Suprapubic skin (tissue), 4 donors: Measurements from ENCODE around the gene MCOLN3. TPM values are rescaled to one million over a fixed set of nuclear protein-coding genes. Genes with fewer than 3 reads are reported as not detected.

Experiments
- DNase-seq, 2 donors: peaks; one replicate each; pipeline ENCODE4 v3.0.0-alpha.2; 2019; ENCODE audit warnings: low spot score in 2 of 2
- H3K27ac ChIP-seq: fragments of 200-600 bp; sonication (generic); one replicate; pipeline ENCODE4 v1.5.1; 2019
- H3K27me3 ChIP-seq: fragments of 200-600 bp; sonication (generic); one replicate; pipeline ENCODE4 v1.5.1; 2019
- H3K36me3 ChIP-seq: fragments of 200-600 bp; sonication (generic); one replicate; pipeline ENCODE4 v1.5.1; 2019
- H3K4me1 ChIP-seq: fragments of 200-600 bp; sonication (generic); one replicate; pipeline ENCODE4 v1.5.1; 2019
- H3K4me3 ChIP-seq: fragments of 200-600 bp; sonication (generic); one replicate; pipeline ENCODE4 v1.5.1; 2019; ENCODE audit warnings: mild to moderate bottlenecking
- H3K9me3 ChIP-seq: fragments of 200-600 bp; sonication (generic); one replicate; pipeline ENCODE4 v1.5.1; 2019
- EP300 ChIP-seq: sonication (generic); formaldehyde crosslinking; IDR thresholded peaks from one replicate; pipeline ENCODE4 v1.6.1; 2017; ENCODE audit warnings: antibody characterized with exemption
- POLR2A ChIP-seq, 2 donors: fragments of 450-650 bp; IDR thresholded peaks; one replicate each; pipeline ENCODE4 v1.6.1; 2017; ENCODE audit warnings: antibody characterized with exemption in 2 of 2, mild to moderate bottlenecking in 2 of 2, moderate library complexity in 2 of 2
- POLR2AphosphoS5 ChIP-seq, 3 donors: sonication (generic); formaldehyde crosslinking; IDR thresholded peaks; one replicate each; pipeline ENCODE4 v1.6.1; 2017; ENCODE audit warnings: antibody characterized with exemption in 3 of 3
- WGBS: methylation state at CpG from one replicate; pipeline ENCODE4 v1.1.5; 2018; 5-methylcytosine and 5-hydroxymethylcytosine counted together
- total RNA-seq, 4 donors: library from RNA; depleted of rRNA; stranded (reverse); fragments of >200 nt; gene quantifications; one replicate each; pipeline ENCODE4 v1.1.0, GENCODE V29; 2016
- TF ChIP-seq, protein P1 (sequence below), 2 donors: fragments of 200-600 bp in 1 of 2; fragments of 450-650 bp in 1 of 2; sonication (generic) in 1 of 2; IDR thresholded peaks; one replicate each; pipeline ENCODE4 v1.5.1; 2016 to 2019; ENCODE audit warnings: antibody characterized with exemption in 2 of 2, mild to moderate bottlenecking in 1 of 2, moderate library complexity in 1 of 2

The MCOLN3 gene
- total RNA-seq, 4 donors from 2014 or later: 2.0 to 10.7 (median 6.1) TPM

DNA sequence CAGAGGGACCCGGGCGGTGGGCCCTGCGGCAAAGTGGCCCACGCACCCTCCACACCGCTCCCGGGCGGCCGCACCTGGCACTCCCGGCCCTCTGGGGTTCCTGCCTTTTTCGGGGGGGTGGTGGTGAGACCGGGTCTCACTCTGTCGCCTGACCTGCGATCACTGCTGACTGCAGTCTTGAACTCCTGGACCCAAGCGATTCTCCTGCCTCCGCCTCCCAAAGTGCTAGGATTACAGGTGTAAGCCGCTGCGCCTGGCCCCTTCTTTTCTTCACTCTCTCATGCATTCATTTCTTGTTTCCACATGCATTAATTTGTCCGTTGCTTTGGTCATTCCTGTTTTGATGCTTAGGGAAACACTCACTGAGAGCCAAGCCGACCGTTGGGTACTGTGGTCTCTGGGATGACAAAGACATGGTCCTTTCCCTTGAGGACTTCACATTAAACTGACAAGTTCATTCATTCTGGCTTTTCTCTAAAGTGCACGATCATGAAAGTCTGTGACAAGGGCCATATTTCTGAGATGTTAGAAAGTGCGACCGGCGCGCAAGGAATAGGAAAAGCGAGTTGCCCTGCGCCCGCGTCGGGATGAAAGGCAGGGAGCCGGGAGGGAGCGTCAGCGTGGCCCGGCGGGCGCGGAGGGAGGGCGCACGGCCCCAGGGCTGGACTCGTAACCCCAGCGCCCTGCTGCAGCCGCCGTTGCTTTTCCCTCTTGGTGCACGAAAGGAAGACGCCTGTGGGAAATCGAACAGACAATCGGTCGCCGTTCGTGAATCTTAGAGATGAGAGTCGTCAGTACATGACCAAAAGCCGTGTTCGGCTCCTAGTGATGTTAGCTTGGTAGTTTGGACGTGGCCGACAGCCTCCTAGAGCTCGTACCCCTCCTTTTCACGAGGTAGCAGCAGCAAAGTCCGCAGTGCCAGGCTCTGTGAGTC, 50.4 kb downstream of the MCOLN3 start:
- no peak for DNase-seq
- H3K36me3 ChIP-seq: no peaks in the 10 kb centered on the region
- no peak for TF ChIP-seq POLR2AphosphoS5 (IDR thresholded peaks at IDR 0.05)
- no peak for TF ChIP-seq EP300
- no peak for TF ChIP-seq POLR2A (IDR thresholded peaks at IDR 0.05)
- TF ChIP-seq, protein P1, sequence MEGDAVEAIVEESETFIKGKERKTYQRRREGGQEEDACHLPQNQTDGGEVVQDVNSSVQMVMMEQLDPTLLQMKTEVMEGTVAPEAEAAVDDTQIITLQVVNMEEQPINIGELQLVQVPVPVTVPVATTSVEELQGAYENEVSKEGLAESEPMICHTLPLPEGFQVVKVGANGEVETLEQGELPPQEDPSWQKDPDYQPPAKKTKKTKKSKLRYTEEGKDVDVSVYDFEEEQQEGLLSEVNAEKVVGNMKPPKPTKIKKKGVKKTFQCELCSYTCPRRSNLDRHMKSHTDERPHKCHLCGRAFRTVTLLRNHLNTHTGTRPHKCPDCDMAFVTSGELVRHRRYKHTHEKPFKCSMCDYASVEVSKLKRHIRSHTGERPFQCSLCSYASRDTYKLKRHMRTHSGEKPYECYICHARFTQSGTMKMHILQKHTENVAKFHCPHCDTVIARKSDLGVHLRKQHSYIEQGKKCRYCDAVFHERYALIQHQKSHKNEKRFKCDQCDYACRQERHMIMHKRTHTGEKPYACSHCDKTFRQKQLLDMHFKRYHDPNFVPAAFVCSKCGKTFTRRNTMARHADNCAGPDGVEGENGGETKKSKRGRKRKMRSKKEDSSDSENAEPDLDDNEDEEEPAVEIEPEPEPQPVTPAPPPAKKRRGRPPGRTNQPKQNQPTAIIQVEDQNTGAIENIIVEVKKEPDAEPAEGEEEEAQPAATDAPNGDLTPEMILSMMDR (IDR thresholded peaks at IDR 0.05): no peak
- H3K9me3 ChIP-seq: no peaks in the 10 kb centered on the region
- WGBS: 2% methylated on average over 49 of the region's 58 CpGs
- H3K4me3 ChIP-seq: peak overlapping the region; percentile 67
- H3K4me1 ChIP-seq: peaks cover 25% of the 10 kb centered on the region
- peaks cover 31% of the 10 kb centered on the region for H3K27me3 ChIP-seq
- no peak overlapping the region for H3K27ac ChIP-seq

DNA sequence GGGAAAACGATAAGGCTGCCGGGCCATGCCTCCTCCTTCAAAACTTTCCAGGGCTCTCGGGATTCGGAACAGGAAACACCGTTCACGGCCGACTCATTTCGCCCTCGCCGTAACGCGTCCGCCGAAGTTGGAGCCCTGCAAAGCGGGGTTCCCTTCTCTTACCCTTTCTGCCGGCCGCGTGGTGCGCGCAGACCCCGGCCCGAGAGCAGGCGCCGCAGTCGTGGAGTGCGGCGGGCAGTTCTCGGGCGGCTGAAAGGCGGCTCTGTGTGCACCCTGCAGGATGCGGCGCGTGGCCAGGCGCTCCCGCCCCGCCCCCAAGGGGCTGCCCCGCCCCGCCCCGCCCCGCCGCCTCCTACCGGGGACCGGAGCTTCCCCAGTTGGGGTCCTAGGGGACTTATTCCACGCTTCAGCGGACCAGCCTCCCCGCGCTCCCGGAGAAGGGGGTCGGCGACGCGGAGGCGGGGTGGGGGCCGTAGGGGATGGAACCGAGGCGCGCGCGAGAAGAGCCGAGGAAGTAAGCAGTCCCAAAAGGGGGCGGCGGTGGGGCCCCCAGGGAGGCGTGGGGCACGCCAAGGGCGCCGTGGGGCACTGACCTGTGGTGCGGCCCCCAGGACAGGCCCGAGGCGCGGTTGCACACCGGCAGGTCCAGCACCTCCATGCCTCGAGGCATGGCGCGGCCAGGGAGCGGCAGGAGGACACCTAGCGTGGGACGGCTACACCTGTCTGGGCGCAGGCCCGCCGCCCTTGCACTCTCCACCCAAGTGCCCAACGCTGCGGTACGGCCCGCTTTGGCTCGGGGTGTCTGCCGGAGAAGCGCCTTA, 51.2 kb downstream of the MCOLN3 start, which contains the start of gene MCOLN2:
TSS of gene MCOLN2 (minus strand) at position 268 of the 821 bp plus-strand sequence. CDS start at position 27, 241 bp downstream.
- no peak for TF ChIP-seq POLR2AphosphoS5 (IDR thresholded peaks at IDR 0.05)
- TF ChIP-seq, protein P1 (IDR thresholded peaks at IDR 0.05): peak in 1 of 2 donors; percentile 11
- no peak for TF ChIP-seq EP300
- 2% methylated on average over 25 of the region's 87 CpGs for WGBS
- H3K27ac ChIP-seq: no peak within 1 kb of the TSS
- peak within 1 kb of the TSS; percentile 67 for H3K4me3 ChIP-seq
- no peaks in the 10 kb centered on the region for H3K9me3 ChIP-seq
- peaks cover 24% of the 10 kb centered on the region for H3K27me3 ChIP-seq
- H3K36me3 ChIP-seq: no peaks in the 10 kb centered on the region
- DNase-seq: no peak
- H3K4me1 ChIP-seq: peaks cover 25% of the 10 kb centered on the region

DNA sequence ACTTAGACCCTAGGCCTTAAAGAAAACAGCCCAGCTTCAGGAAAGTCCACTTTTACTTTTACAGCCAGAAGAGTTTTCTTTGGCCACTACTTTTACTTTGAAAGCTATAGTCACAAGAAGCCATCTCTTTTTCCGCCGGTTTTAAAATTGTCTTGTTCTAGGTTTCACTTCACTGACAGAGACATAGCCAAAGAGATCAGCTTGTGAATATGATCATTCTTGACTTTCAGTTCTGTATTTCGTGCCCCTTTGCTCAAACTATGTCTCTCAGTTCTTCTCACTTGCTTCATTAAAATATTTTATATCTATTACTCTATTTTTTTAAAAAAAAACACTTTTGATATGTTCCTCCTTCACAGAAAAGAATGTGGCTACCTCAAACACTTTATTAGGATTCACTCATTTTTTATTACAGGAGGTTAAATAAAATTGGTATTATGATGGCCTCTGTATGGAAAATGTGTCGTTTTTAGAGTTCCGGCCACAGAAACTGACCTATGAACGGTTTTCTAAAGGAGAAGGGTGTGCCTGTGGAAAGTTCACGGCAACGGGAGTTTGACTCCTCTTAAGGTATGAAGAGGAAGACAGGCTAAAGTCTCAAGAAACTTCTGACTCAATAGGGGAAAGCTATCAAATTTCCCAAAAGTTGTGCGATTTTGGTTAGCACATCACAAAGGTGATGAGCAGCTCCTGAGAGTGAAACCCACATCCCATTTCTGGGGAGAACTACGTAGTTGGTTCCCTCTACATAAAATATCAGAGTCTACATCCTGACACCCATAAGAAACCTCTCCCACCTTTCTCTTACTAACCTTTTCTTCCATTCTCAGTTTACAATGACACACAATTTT, 52.6 kb downstream of the MCOLN3 start:
- TF ChIP-seq EP300 (no peak), POLR2A (IDR thresholded peaks at IDR 0.05) (no peak), POLR2AphosphoS5 (IDR thresholded peaks at IDR 0.05) (no peak)
- TF ChIP-seq, protein P1 (IDR thresholded peaks at IDR 0.05): no peak
- peak overlapping the region; percentile 67 for H3K4me3 ChIP-seq
- peaks cover 25% of the 10 kb centered on the region for H3K4me1 ChIP-seq
- DNase-seq: no peak
- 71% methylated on average over 10 of the region's 10 CpGs for WGBS
- H3K27me3 ChIP-seq: peaks cover 20% of the 10 kb centered on the region
- no peak overlapping the region for H3K27ac ChIP-seq
- H3K36me3 ChIP-seq: no peaks in the 10 kb centered on the region
- no peaks in the 10 kb centered on the region for H3K9me3 ChIP-seq

DNA sequence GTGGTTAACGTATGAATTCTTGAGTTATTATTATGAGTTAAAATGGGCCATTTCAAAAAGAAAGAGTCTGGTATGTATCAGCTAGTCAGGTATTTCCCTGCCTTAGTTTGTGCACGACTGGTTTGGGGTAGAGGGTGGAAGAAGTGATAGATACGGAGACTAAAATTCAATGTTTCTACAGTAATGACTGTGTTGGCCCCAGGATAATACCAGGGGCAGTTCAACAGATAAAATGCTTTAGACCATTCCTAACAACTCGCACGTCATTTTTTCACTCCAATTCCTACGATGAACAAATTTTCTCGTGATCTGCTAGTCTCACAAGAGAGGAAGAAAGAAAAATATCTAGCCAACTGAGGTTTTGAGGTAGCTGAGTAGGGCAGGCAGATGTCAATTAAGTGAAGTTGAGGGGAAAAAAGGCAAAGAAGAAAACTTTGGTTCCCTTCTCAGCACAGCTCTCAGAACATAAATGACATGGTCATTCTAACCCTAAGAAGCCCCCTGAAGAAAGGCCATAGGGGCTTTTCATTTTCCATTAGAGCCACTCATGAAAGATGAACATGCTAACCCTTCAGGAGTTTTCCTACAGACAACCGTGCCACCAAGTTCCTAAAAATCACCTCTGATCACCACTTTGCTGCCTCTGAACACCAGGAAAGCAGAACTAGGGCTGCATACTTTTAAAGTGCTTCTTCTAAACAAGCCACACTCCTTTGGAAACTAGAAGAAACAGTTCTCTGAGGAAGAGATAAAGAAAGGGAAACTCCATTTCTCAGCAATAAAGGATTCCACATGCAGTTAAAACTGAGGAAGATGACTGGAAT, 57.0 kb downstream of the MCOLN3 start:
- H3K27me3 ChIP-seq: no peaks in the 10 kb centered on the region
- no peaks in the 10 kb centered on the region for H3K9me3 ChIP-seq
- H3K4me3 ChIP-seq: no peak overlapping the region
- 77% methylated on average over 8 of the region's 8 CpGs for WGBS
- H3K36me3 ChIP-seq: no peaks in the 10 kb centered on the region
- TF ChIP-seq EP300 (no peak), POLR2A (IDR thresholded peaks at IDR 0.05) (no peak), POLR2AphosphoS5 (IDR thresholded peaks at IDR 0.05) (no peak)
- TF ChIP-seq, protein P1 (IDR thresholded peaks at IDR 0.05): no peak
- H3K4me1 ChIP-seq: peaks cover under 1% of the 10 kb centered on the region
- no peak for DNase-seq
- no peak overlapping the region for H3K27ac ChIP-seq
